KOPT-K1 (cell line): ENCODE results near the gene ERCC6L.
"Not testable (repeated sequence)": the region's sequence is repeated elsewhere in the genome, so short reads cannot be mapped to it uniquely, and the experiment has no call there.

ENCODE experiments used
- H3K27ac ChIP-seq: fragments of 200-600 bp; sonication (generic); 2 replicates; pipeline ENCODE4 v1.5.1; 2016; ENCODE audit warnings: antibody characterized with exemption, mild to moderate bottlenecking, low read depth, low read length; ENCODE audit not compliant: poor library complexity, severe bottlenecking
- H3K36me3 ChIP-seq: fragments of 200-600 bp; sonication (generic); 2 replicates; pipeline ENCODE4 v1.5.1; 2017; ENCODE audit warnings: antibody characterized with exemption, mild to moderate bottlenecking, low read length, moderate library complexity; ENCODE audit not compliant: insufficient read depth
- H3K9me3 ChIP-seq: fragments of 200-600 bp; sonication (generic); 2 replicates; pipeline ENCODE4 v1.5.1; 2017; ENCODE audit warnings: antibody characterized with exemption, low read length, mild to moderate bottlenecking; ENCODE audit not compliant: insufficient read depth, poor library complexity, severe bottlenecking

ERCC6L gene

DNA sequence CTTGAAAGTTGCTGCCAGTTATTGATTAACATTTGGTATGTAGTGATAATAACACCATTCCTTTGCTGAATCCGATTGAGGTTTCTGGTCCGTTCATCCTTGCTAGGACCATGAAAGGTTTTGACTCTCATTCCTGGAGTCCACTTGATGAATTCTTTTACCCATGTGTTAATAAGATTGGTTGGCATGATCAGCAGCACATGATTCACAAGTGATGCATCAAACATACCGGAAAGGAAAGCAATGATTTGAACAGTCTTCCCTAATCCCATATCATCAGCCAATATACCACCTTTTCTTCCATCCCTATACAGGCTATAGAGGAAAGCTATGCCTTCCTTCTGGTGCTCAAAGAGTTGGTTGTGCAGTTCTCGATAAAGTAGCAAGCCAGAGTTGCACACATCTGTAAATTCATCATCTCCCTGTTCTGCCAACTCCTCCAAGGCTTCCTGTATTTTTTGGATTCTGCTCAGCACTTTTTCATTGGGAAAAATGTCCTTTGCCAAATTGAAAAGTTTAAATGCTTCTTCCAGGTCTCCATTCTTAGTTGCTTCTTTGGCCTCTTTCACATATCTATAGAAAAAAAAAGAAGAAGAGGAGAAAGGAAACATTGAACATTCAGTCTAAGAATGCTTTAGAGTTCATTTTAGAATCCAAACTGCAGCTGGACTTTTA lies 30.6 kb downstream of the ERCC6L start:
- Histone ChIP-seq H3K9me3 (no peaks in the 10 kb centered on the region), H3K36me3 (peaks cover 66% of the 10 kb centered on the region), H3K27ac (no peak overlapping the region)

DNA sequence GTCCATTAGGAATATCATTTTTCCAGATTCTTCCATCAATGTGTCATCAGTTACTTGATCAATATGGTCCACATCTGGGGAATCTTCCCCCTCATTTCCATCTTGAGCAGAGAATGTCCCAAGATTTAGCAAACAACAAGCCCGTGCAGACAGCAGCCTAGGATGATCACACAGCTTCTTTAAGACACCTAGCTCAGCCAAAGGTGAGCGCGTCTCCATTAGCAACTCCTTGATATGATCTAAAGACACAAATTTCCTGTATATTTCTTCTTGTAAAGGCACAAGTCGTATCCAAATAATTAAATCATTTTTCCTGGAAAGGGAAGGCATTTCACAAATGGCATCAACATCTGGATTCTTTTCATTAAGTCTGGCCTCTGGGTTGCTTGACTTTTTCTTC lies 31.5 kb downstream of the ERCC6L start:
- H3K36me3 ChIP-seq: peaks cover 72% of the 10 kb centered on the region

DNA sequence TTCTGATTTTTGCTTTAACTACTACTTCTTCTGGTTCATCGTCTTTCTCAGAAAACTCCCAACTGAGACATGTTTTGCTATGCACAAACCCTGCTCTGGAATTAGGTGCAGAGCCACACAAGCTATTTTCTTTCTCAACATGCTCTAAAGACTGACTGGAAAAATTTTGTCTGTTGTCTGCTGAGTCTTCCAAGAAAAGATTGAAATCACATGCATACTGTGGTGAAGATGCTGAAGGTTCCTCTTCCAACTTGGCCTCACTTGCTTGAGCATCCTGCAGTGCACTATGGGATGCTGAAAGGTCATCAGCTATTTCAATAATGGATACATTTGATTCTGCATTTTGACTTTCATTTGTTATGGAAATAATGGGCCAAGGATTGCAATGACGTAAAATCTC lies 33.1 kb downstream of the ERCC6L start:
- peaks cover 89% of the 10 kb centered on the region for H3K36me3 ChIP-seq
- H3K27ac ChIP-seq: no peak overlapping the region
- no peaks in the 10 kb centered on the region for H3K9me3 ChIP-seq

More for the DNA sequence above, 31.5 kb downstream of the ERCC6L start:
- Histone ChIP-seq H3K9me3 (no peaks in the 10 kb centered on the region), H3K27ac (no peak overlapping the region)

DNA sequence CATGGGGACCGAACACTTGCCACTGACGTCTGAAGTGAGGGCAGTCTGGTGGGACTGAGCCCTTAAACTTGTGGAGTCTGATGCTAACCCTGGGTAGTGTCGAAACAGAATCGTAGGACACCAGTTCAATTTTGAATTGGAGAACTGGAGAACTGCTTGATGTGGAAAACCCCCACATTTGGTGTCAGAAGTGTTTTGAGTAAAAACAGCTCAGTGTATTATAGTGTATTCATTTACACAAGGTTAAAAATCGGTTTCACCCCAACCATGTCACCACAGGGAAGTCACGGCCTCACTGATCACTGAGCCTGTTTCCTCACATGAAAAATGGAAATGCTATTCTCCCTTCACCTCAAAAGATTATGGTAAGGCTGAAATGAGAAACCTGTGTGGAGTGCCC lies 35.4 kb downstream of the ERCC6L start:
- Histone ChIP-seq H3K27ac (no peak overlapping the region), H3K36me3 (peaks cover 82% of the 10 kb centered on the region), H3K9me3 (no peaks in the 10 kb centered on the region)

DNA sequence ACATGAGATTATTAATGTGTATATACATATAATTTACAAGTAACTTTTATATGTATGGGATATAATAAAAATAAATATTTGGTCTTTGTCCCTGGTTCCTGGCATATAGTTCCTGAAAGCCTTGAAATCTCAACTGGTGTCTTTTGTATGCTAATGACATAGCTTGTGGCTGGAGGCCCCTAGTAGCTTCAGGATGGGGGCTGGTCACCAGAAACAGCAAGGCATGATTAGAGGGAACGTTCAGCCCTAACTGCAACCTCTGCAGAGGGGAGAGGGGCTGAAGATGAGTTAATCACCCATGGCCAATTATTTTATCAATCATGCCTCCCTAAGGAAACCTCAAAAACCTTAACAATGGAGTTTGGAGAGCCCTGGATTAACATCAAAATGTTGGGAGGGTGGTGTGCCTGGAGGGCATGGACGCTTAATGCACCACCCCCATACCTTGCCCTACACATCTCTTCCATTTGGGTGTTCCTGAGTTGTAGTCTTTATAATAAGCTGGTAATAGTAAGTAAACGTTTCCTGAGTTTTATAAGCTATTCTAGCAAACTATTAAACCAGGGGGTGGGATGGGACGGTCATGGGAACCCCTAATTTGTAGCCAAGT lies 35.9 kb downstream of the ERCC6L start:
- H3K9me3 ChIP-seq: no peaks in the 10 kb centered on the region
- peaks cover 78% of the 10 kb centered on the region for H3K36me3 ChIP-seq
- H3K27ac ChIP-seq: no peak overlapping the region

DNA sequence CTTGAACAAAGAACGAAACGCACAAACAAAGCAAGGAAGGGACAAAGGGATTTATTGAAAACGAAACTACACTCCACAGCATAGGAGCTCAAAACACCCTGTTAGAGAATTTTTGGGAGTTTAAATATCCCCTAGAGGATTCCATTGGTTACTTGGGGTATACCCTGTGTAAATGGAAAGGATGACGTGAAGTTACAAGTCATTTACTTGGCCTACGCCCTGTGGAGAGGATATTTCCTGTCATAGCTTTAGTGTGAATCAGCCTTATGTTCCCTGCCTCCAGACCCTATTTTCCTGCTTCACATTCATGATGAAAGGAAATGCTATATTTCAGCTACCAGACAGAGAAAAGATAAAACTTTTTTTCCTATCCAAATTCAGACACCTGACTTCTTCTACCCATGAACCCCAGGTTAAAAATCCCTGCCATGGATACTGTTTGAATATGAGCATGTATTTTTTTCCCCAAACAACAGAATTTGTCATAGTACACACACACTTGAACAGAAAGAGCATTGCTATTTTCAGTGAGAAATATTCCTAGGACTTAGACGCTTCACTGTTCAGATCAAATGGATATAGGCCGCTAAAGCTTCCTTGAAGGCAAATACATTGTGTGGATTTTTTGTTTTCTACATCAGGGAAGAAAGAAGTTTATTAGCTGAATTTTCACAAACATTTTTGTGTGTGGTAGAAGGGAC lies 36.8 kb downstream of the ERCC6L start:
- Histone ChIP-seq H3K36me3 (peaks cover 78% of the 10 kb centered on the region), H3K9me3 (no peaks in the 10 kb centered on the region), H3K27ac (no peak overlapping the region)

DNA sequence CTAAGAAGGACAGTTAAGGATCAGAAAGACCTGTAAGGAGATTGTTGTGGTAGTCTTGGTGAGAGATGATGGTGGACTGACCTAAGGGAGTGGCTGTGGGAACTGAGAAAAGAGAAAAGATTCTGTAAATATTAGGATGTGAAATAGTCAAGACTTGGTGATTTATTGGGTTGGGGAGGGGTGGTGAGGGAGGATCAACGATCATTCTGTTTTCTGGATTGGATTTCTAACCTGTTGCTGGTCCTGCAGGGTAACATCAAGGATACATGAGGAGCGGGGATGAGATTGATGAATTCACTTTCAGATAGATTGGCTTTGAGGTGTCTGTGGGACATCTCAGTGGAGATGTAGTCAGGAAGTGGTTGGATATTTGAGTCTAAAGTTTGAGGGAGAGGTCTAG lies 55.9 kb downstream of the ERCC6L start:
- no peaks in the 10 kb centered on the region for H3K9me3 ChIP-seq
- no peaks in the 10 kb centered on the region; the same call in 1 of the 2 replicates for H3K36me3 ChIP-seq
- no peak overlapping the region for H3K27ac ChIP-seq

DNA sequence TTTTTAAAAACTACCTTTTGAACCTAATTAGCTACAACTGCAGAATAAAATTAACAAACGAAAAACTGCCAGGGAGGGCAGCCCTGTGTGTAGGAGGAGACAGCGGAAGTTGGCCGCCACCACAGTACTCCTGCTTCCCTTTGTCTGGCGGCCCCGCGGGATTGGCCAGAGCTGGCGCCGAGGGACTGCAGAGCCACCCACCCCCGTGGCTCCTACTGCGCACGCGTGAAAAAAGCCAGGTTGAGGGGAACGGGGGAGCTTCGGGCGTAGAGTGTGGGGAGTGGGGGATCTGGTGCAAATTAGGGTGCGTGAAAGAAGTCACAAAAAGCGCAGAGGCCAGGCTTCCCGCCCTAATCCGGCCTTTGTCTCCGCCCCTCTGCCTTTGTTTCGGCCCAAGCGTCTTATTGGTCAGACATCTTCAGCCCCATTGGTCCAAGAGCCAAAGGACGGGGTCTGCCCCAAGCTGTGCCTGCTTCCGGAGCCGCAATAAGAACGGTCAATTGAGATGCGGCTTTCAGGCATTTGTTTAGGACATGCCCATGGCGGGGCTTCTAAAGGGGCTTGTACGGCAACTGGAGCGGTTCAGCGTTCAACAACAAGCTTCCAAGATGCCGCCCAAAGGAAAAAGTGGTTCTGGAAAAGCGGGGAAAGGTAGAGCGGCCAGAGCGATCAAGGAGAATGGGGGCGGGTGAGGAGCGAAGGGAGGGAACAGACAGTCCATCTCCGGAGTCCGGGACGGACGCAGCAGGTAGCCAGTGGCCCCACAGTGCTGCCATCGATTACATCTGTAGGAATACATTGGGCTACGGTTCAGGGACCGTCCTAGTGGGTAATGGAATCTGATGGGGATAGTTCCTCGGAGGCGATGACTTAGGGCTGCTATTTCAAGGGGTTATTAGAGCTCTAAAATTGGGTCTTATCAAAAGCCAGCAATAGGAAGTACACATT lies 57.4 kb downstream of the ERCC6L start, which contains the start of gene PIN4:
Gene PIN4 (plus strand): TSS at position 580 of the 948 bp plus-strand sequence. CDS start 29 bp downstream, at position 609.
- no peaks in the 10 kb centered on the region for H3K9me3 ChIP-seq
- H3K36me3 ChIP-seq: no peaks in the 10 kb centered on the region; the same call in 1 of the 2 replicates
- H3K27ac ChIP-seq: peak within 1 kb of the TSS; percentile 88

DNA sequence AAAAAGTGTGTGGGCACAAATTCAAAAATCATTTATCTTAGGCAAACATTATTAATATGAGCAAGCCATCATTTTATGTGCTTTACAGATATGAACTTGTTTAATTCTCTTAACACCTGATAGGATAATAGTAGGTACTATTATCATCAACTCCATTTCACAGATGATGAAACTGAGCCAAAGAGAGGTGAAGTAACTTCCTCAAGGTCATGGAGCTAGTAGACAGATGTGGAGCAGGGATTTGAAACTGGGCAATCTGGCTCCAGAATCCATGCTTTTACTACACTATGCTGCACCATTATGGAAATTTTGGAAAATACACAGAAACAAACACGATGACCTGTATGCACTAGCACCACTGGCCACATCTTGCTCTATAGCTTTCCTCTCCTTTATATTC lies 58.3 kb downstream of the ERCC6L start:
- no peaks in the 10 kb centered on the region for H3K9me3 ChIP-seq
- peak overlapping the region; percentile 88 for H3K27ac ChIP-seq
- H3K36me3 ChIP-seq: no peaks in the 10 kb centered on the region; the same call in 1 of the 2 replicates

DNA sequence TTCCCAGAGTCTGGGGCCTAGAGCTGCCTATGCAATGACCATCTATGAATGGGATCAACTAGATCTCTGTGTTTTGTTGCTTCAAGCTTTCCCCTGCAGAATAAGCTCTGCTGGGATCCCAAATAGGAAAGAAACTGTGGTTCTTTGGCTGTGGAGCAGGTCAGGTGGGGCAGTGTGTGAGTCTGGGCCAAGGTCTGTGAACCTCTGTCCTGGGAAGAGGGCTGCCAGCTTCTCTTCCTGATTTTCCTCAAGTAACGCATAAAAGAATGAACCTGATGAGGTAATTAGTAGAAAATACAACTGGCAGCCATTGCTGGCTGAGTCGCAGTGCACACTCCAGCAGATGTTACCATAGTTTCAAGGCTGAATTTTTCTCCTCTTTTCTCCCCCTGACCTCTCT lies 61.8 kb downstream of the ERCC6L start:
- no peaks in the 10 kb centered on the region for H3K9me3 ChIP-seq
- H3K27ac ChIP-seq: no peak overlapping the region
- no peaks in the 10 kb centered on the region for H3K36me3 ChIP-seq

DNA sequence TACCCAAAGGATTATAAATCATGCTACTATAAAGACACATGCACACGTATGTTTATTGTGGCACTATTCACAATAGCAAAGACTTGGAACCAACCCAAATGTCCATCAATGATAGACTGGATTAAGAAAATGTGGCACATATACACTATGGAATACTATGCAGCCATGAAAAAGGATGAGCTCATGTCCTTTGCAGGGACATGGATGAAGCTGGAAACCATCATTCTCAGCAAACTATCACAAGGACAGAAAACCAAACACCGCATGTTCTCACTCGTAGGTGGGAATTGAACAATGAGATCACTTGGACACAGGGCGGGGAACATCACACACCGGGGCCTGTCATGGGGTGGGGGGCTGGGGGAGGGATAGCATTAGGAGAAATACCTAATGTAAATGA lies 62.5 kb downstream of the ERCC6L start:
- not testable (repeated sequence) for H3K36me3 ChIP-seq, H3K27ac ChIP-seq, H3K9me3 ChIP-seq

DNA sequence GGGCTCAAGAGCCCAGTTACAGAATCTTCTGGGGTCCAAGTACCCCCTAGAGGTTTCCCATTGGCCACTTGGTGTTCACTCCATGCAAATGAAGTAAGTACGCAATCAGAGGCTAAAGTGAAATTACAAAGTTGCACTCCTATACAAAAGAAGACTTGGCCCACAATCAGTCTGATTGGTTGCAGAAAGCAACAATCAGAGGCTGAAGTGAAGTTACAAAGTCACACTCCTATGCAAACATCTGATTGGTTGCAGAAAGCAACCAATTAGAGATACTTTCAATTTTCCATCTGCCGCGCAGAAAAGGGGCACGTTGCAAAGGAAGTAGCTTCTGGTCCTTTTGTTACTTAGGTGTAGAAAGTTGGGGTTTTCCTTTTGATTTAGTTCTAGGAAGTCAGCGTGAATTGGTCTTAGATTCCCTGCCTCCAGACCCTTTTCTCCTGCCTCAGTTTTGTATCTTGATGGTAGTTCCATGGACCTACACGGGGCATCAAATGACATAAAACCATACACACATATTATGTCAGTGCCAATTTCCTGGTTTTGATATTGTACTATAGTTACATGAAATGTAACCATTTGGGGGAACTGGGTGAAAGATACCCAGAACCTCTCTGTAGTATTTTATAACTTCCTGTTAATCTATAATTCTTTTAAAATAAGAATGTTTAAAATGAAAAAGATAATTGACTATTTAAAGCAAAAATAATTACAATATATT lies 69.7 kb downstream of the ERCC6L start:
- H3K9me3 ChIP-seq: no peaks in the 10 kb centered on the region
- no peaks in the 10 kb centered on the region for H3K36me3 ChIP-seq
- H3K27ac ChIP-seq: peak overlapping the region; percentile 35

DNA sequence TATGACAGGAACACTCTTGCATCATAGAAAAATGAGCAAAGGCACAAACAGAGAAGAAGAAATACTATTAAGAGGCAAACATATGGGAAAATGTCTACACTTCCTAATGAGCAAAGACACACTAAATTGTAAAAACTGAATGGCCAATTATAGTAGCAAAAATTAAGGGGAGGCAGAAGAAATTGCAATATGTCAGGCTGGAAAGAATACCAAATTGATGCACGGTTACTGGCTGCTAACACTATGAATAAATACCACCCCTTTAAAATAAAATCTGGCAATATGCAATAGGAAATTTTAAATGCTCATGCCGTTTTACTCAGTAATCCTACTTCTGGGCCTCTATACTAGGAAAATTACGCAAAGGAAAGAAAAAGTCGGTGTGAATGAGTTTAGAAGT lies 73.3 kb downstream of the ERCC6L start:
- Histone ChIP-seq H3K36me3 (no peaks in the 10 kb centered on the region), H3K9me3 (no peaks in the 10 kb centered on the region), H3K27ac (no peak overlapping the region)

DNA sequence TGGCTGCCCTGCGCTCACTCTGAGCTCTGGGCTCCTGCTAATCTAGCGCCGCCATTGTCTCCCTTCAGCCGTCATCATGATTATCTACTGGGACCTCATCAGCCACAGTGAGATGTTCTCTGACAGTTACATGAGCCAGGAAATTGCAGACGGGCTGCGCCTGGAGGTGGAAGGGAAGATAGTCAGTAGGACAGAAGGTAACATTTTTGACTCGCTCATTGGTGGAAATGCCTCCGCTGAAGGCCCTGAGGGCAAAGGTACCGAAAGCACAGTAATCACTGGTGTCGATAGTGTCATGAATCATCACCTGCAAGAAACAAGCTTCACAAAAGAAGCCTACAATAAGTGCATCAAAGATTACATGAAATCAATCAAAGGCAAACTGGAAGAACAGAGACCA lies 79.1 kb downstream of the ERCC6L start:
- Histone ChIP-seq H3K9me3 (peaks cover 11% of the 10 kb centered on the region), H3K36me3 (no peaks in the 10 kb centered on the region), H3K27ac (no peak overlapping the region)
